BLaER1 treated with 17β-estradiol and CSF1 and Interleukin-3, amounts not matched to agents 10 nM and 100 nM (cell line): Measurements from ENCODE around the gene AATK.

ENCODE experiments used
- H3K27ac ChIP-seq, 11 experiments: shearing (Covaris generic); formaldehyde crosslinking; 2 replicates each; pipeline ENCODE4 v1.8.1; 2022
- H3K27me3 ChIP-seq, 11 experiments: shearing (Covaris generic); formaldehyde crosslinking; 2 replicates each; pipeline ENCODE4 v1.8.1; 2022
- H3K36me3 ChIP-seq, 11 experiments: shearing (Covaris generic); formaldehyde crosslinking; 2 replicates each; pipeline ENCODE4 v1.8.1; 2022
- H3K4me1 ChIP-seq, 10 experiments: shearing (Covaris generic); formaldehyde crosslinking; 2 replicates each; pipeline ENCODE4 v1.8.1; 2022
- H3K4me2 ChIP-seq, 11 experiments: shearing (Covaris generic); formaldehyde crosslinking; 2 replicates each; pipeline ENCODE4 v1.8.1; 2022
- H3K4me3 ChIP-seq, 10 experiments: shearing (Covaris generic); formaldehyde crosslinking; 2 replicates each; pipeline ENCODE4 v1.8.1; 2022
- H3K9ac ChIP-seq, 11 experiments: shearing (Covaris generic); formaldehyde crosslinking; 2 replicates each; pipeline ENCODE4 v1.8.1; 2022
- H3K9me3 ChIP-seq, 11 experiments: shearing (Covaris generic); formaldehyde crosslinking; replicated peaks in 1 of 11; 2 replicates each; pipeline ENCODE4 v1.8.1; 2022
- H4K20me1 ChIP-seq, 11 experiments: shearing (Covaris generic); formaldehyde crosslinking; 2 replicates each; pipeline ENCODE4 v1.8.1; 2022
- Cebpa-rat ChIP-seq, 11 experiments: shearing (Covaris generic); IDR thresholded peaks; 2 replicates each; pipeline ENCODE4 v1.8.1; 2022

AATK gene

DNA sequence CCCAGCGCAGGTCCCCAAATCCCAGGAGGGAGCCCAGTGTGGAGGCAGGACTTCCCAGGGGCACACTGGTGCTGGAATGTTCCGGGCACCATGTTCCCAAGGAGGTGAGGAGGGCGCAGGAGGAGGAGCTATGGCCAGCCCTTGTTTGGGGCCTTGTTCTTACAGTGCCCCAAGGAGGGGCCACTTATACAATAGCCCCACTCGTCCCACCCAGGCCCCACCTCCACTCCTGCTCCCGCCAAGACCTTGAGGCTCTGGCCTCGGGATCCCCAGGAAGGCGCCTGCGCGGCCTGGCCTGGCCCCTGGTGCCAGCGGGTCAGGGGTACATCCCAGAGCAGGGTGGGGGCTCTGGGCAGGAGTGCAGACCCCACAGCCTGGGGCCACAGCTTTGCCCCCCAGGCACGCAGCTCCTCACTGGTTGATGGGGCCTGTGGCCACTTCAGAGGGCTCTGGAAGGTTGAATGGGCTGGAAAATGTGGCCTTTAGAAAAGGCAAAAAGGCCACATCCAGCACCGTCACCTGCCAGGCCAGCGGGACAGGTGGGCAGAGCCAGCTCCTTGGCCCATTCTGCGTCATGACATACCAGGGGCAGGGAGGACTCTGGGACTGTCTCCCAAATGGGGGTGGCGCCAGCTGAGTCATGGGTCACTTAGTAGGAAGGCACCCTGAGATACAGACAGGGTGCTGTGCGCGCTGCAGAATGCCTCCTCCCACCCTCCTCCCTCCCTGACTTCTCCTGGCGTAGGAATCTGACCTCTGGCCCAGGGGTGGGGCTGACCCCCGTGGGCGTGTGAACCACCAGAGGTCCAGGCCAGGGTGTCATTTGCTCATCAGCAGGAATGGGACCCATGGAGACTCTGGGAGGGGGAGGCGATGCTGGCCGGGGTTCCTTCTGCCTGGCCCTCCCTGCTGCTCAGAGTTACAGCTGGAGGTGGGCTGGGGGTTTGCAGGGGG is 33.0 kb downstream of the AATK start:
- Histone ChIP-seq H3K27me3 (peaks cover 0 to 8% (median 0%) of the 10 kb centered on the region in 11 experiments; a peak in 3 of 22 replicates), H3K4me1 (peaks cover 12 to 69% (median 42%) of the 10 kb centered on the region in 10 experiments), H3K9me3 (no peaks in the 10 kb centered on the region), H3K4me2 (peak overlapping the region in 5 of 11 experiments; percentile 72 to 83 (median 80); a peak in 7 of 22 replicates), H4K20me1 (peaks cover 0 to 78% (median 15%) of the 10 kb centered on the region in 11 experiments; a peak in 11 of 22 replicates), H3K27ac (no peak overlapping the region), H3K36me3 (no peaks in the 10 kb centered on the region), H3K4me3 (no peak overlapping the region), H3K9ac (no peak overlapping the region)
- TF ChIP-seq Cebpa-rat (IDR thresholded peaks at IDR 0.05), result no peak

GRCh38 chr17:81132197-81132540 is 33.9 kb downstream of the AATK start:
- H3K27me3 ChIP-seq, result peaks cover 0 to 8% (median 0%) of the 10 kb centered on the region in 11 experiments; a peak in 3 of 22 replicates
- no peak for TF ChIP-seq Cebpa-rat (IDR thresholded peaks at IDR 0.05)

DNA sequence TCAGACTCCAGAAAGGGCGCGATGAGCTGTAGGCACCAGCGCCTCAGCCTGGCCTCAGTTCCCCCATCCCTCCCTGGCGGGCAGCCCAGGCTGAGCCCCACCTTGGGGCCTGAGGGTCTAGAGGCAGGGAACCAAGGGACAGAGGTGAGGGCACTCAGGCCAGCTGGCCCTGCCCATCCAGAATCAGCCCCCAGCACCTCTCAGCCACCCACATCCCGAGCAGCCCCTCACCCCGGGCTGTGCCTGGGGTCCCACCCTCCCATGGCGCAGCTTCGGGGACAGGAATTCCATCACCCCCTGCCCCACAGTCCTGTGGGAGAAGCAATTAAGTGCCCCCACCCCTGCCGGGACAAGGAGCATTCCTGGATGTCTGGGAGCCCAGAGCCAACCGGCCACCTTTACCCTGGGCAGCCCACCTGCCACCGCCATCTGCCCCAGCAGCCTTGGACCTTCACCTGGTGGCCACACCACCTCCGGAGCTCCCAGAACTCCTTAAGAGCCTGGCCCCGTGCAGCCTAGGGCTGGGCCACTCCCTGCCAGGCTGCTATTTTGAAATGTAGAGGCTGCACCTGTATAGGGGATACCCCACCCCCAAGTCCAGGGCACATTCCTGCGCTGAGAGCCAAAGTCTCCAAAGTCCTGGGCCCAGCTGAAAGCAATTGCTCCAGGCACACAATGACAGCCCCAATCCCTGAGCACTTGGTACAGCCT is 34.4 kb downstream of the AATK start:
- no peaks in the 10 kb centered on the region for H3K36me3 ChIP-seq
- H3K4me2 ChIP-seq, result no peak overlapping the region; a peak in 1 of 22 replicates
- TF ChIP-seq Cebpa-rat (IDR thresholded peaks at IDR 0.05), result no peak
- H3K27me3 ChIP-seq, result peaks cover 0 to 8% (median 0%) of the 10 kb centered on the region in 11 experiments; a peak in 3 of 22 replicates
- no peak overlapping the region for H3K9ac ChIP-seq
- H3K4me1 ChIP-seq, result peaks cover 12 to 79% (median 48%) of the 10 kb centered on the region in 10 experiments
- no peak overlapping the region for H3K4me3 ChIP-seq
- H3K27ac ChIP-seq, result no peak overlapping the region
- no peaks in the 10 kb centered on the region for H3K9me3 ChIP-seq
- H4K20me1 ChIP-seq, result peaks cover 0 to 78% (median 15%) of the 10 kb centered on the region in 11 experiments; a peak in 11 of 22 replicates

More at GRCh38 chr17:81132197-81132540, 33.9 kb downstream of the AATK start:
- Histone ChIP-seq H4K20me1 (peaks cover 0 to 78% (median 15%) of the 10 kb centered on the region in 11 experiments; a peak in 11 of 22 replicates), H3K9ac (no peak overlapping the region), H3K4me2 (no peak overlapping the region; a peak in 1 of 22 replicates), H3K9me3 (no peaks in the 10 kb centered on the region), H3K36me3 (no peaks in the 10 kb centered on the region), H3K4me1 (peaks cover 12 to 77% (median 46%) of the 10 kb centered on the region in 10 experiments), H3K27ac (no peak overlapping the region), H3K4me3 (no peak overlapping the region)

DNA sequence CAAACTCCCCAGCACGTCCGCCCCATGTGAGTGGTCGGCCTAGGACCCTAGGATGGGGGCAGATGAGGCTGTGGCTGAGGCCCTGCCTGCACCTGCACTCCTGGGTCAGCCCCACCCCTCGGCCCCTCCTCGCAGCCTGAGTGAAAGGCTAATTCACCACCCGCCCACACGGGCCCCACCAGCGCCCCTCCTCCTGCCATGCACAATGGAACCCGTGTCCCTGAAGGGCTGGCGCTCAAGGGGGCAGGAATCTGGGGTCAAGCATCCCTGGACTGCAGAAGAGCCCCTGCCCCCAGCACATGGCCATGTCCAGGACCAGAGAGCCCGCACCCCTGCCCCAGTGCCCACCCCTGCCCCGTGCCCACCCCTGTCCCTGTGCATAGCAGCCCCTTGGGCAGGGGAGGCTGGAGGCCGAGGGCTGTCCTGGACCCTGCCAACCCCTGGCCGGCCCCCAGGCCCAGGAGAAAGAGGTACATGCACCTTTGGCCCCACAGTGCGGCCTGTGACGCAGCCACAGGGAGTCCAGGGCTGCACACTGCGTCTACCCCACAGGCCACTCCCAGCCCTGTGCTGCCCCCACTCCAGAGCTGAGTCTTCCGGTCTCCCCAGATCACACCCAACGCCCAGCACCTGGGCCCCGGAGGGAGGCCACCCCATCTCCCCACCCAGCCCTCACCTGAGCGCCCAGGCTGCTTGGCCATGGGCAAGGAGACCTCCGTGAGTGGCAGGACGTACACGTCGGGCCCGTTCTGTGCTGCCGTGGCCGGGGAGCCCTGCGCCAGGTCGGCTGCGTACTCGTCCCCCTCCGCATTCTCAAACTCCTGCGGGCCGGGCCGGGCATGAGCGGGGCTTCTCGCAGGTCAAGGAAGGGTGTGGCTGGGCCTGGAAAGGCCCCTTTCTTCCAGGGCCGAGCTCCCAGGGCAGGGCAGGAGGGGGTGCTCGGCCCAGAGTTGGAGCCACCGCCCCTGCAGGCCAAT is 35.3 kb downstream of the AATK start:
- H3K4me1 ChIP-seq, result peaks cover 4 to 74% (median 41%) of the 10 kb centered on the region in 10 experiments; a peak in 19 of 20 replicates
- peaks cover 0 to 77% (median 12%) of the 10 kb centered on the region in 11 experiments; a peak in 11 of 22 replicates for H4K20me1 ChIP-seq
- H3K36me3 ChIP-seq, result no peaks in the 10 kb centered on the region
- H3K27ac ChIP-seq, result no peak overlapping the region
- no peak for TF ChIP-seq Cebpa-rat (IDR thresholded peaks at IDR 0.05)
- H3K9ac ChIP-seq, result peak overlapping the region in 4 of 11 experiments; percentile 20 to 64 (median 34); a peak in 2 of 22 replicates
- H3K4me2 ChIP-seq, result peak overlapping the region in 8 of 11 experiments; percentile 27 to 70 (median 58); a peak in 13 of 22 replicates
- no peak overlapping the region for H3K4me3 ChIP-seq
- no peaks in the 10 kb centered on the region for H3K9me3 ChIP-seq
- peaks cover 0 to 8% (median 0%) of the 10 kb centered on the region in 11 experiments; a peak in 3 of 22 replicates for H3K27me3 ChIP-seq

DNA sequence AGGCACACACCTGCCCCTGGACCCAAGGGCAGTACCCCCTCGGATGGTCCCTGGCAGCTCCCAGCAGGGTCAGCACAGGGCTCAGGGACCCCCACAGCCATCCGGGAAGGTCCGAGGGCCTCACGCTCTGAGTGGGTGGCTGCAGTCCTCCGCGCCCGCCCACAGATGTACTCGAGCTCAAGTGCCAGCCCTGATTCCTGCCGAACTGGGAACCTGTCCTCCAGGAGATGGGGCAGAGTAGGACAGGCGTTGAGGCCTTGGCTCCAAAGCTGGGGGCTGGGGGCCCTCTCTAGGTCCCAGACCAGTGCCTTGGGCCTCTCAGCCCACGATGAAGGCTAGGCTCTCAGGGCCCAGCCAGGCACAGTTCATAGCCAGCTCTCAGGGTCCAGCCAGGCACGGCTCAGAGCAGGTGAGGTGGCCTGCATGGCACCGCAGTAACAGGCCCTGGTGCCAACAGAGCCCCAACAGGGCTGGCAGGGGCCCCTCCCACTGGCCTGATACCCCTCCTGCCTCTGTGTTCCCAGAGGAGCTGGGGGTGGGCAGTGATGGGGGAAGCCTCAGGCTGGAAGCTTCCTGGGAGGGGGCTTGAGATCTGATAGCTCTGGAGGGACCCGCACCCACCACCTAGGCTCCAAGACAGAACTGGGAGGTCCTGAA is 36.2 kb downstream of the AATK start:
- peak overlapping the region in 5 of 11 experiments; percentile 8 to 64 (median 28); a peak in 6 of 22 replicates for H3K9ac ChIP-seq
- peaks cover 0 to 69% (median 4%) of the 10 kb centered on the region in 11 experiments; a peak in 11 of 22 replicates for H4K20me1 ChIP-seq
- H3K4me2 ChIP-seq, result peak overlapping the region in 8 of 11 experiments; percentile 27 to 70 (median 58); a peak in 14 of 22 replicates
- peaks cover 0 to 65% (median 33%) of the 10 kb centered on the region in 10 experiments; a peak in 14 of 20 replicates for H3K4me1 ChIP-seq
- no peak overlapping the region for H3K27ac ChIP-seq
- no peak overlapping the region for H3K4me3 ChIP-seq
- no peak for TF ChIP-seq Cebpa-rat (IDR thresholded peaks at IDR 0.05)
- H3K9me3 ChIP-seq, result no peaks in the 10 kb centered on the region
- H3K27me3 ChIP-seq, result 0 out of 22 replicates have a peak, but pooled peaks cover 0 to 1% (median 0%) of the 10 kb centered on the region in 11 experiments
- H3K36me3 ChIP-seq, result no peaks in the 10 kb centered on the region

- peak overlapping the region in 6 of 11 experiments; percentile 27 to 70 (median 62); a peak in 8 of 22 replicates for H3K4me2 ChIP-seq
Observed at GRCh38 chr17:81129289-81129688, 36.7 kb downstream of the AATK start.

GRCh38 chr17:81128774-81129173 is 37.2 kb downstream of the AATK start:
- TF ChIP-seq Cebpa-rat (IDR thresholded peaks at IDR 0.05), result no peak
- Histone ChIP-seq H3K4me2 (peak overlapping the region in 2 of 11 experiments; percentile 59 to 69; a peak in 4 of 22 replicates), H3K9ac (no peak overlapping the region), H3K9me3 (no peaks in the 10 kb centered on the region), H4K20me1 (peaks cover 0 to 58% (median 0%) of the 10 kb centered on the region in 11 experiments; a peak in 7 of 22 replicates), H3K27me3 (no peaks in the 10 kb centered on the region), H3K4me1 (peaks cover 0 to 55% (median 22%) of the 10 kb centered on the region in 10 experiments; a peak in 14 of 20 replicates), H3K4me3 (no peak overlapping the region), H3K36me3 (no peaks in the 10 kb centered on the region), H3K27ac (no peak overlapping the region)

More at GRCh38 chr17:81129289-81129688, 36.7 kb downstream of the AATK start:
- Histone ChIP-seq H3K4me1 (peaks cover 0 to 60% (median 27%) of the 10 kb centered on the region in 10 experiments; a peak in 14 of 20 replicates), H3K27me3 (no peaks in the 10 kb centered on the region), H3K9ac (peak overlapping the region in 3 of 11 experiments; percentile 20 to 64 (median 39); a peak in 4 of 22 replicates), H3K27ac (no peak overlapping the region), H3K9me3 (no peaks in the 10 kb centered on the region), H3K36me3 (no peaks in the 10 kb centered on the region), H3K4me3 (no peak overlapping the region), H4K20me1 (peaks cover 0 to 63% (median 0%) of the 10 kb centered on the region in 11 experiments; a peak in 7 of 22 replicates)
- TF ChIP-seq Cebpa-rat (IDR thresholded peaks at IDR 0.05), result no peak
